Activated naive CD4-positive, alpha-beta T cell treated with anti-CD3 and anti-CD28 coated beads, Interleukin-2, amount 10 ng/mL, durations not matched to agents 7 days and 5 days (primary cell): Measurements from ENCODE around the gene ETF1.
A peak's percentile ranks its signal among the peaks of the same experiment; 100 is the strongest.

ENCODE experiments used
- CTCF ChIA-PET: fragments of 350-600 bp; sonication (Branson Sonifier 250); formaldehyde crosslinking; loops from one replicate; lab custom pipeline; 2021; ENCODE audit warnings: antibody characterized with exemption; lab: Charles Lee
- DNase-seq: peaks from one replicate; pipeline ENCODE4 v3.0.0-alpha.2; 2020
- H3K27ac Mint-ChIP-seq: one replicate; pipeline ENCODE4 v1.8.0; 2021; ENCODE audit warnings: mild to moderate bottlenecking, moderate library complexity, mixed read lengths
- H3K27me3 Mint-ChIP-seq: one replicate; pipeline ENCODE4 v1.8.0; 2021; ENCODE audit warnings: mild to moderate bottlenecking, mixed read lengths
- H3K36me3 Mint-ChIP-seq: one replicate; pipeline ENCODE4 v1.8.0; 2021; ENCODE audit warnings: mixed read lengths
- H3K4me1 Mint-ChIP-seq: one replicate; pipeline ENCODE4 v1.8.0; 2021; ENCODE audit warnings: mixed read lengths
- H3K4me3 Mint-ChIP-seq: one replicate; pipeline ENCODE4 v1.8.0; 2021; ENCODE audit warnings: mild to moderate bottlenecking, moderate library complexity, mixed read lengths
- H3K9me3 Mint-ChIP-seq: one replicate; pipeline ENCODE4 v1.8.0; 2021; ENCODE audit warnings: mixed read lengths

The ETF1 gene

GRCh38 chr5:138552657-138553056 lies 9.6 kb upstream of the ETF1 start:
- Mint-ChIP-seq H3K4me3 (no peak overlapping the region), H3K27ac (no peak overlapping the region), H3K4me1 (peaks cover 13% of the 10 kb centered on the region), H3K9me3 (no peaks in the 10 kb centered on the region), H3K36me3 (peaks cover 36% of the 10 kb centered on the region), H3K27me3 (no peaks in the 10 kb centered on the region)
- no peak for DNase-seq
- CTCF ChIA-PET = interaction anchor here (1.6 kb wide), 1 partner anchor 9 kb away, joined by 5 read pairs; the partner anchor contains the start of gene ETF1

GRCh38 chr5:138549414-138549813 lies 6.4 kb upstream of the ETF1 start:
- Mint-ChIP-seq H3K9me3 (no peaks in the 10 kb centered on the region), H3K27ac (no peak overlapping the region), H3K4me3 (no peak overlapping the region), H3K27me3 (no peaks in the 10 kb centered on the region), H3K36me3 (peaks cover 13% of the 10 kb centered on the region), H3K4me1 (peaks cover 31% of the 10 kb centered on the region)
- no peak for DNase-seq
- CTCF ChIA-PET = interaction anchor here (1.6 kb wide), 1 partner anchor 92 kb away, joined by 3 read pairs; no protein-coding TSS in a partner anchor

- peaks cover 43% of the 10 kb centered on the region for H3K4me1 Mint-ChIP-seq
- no peaks in the 10 kb centered on the region for H3K9me3 Mint-ChIP-seq
- peaks cover 12% of the 10 kb centered on the region for H3K36me3 Mint-ChIP-seq
- CTCF ChIA-PET = interaction anchor here (0.6 to 1.0 kb wide), 3 partner anchors 42 to 81 kb away, joined by 3 read pairs; partner anchors contain the start of gene EGR1
- H3K4me3 Mint-ChIP-seq = no peak overlapping the region
- DNase-seq = no peak
- no peak overlapping the region for H3K27ac Mint-ChIP-seq
- no peaks in the 10 kb centered on the region for H3K27me3 Mint-ChIP-seq
Measured at GRCh38 chr5:138545919-138546562, 3.0 kb upstream of the ETF1 start.

GRCh38 chr5:138544181-138545134 lies 1.4 kb upstream of the ETF1 start:
- peaks cover 57% of the 10 kb centered on the region for H3K4me1 Mint-ChIP-seq
- peak overlapping the region; percentile 99 for H3K4me3 Mint-ChIP-seq
- H3K9me3 Mint-ChIP-seq = no peaks in the 10 kb centered on the region
- no peaks in the 10 kb centered on the region for H3K27me3 Mint-ChIP-seq
- H3K36me3 Mint-ChIP-seq = peaks cover 18% of the 10 kb centered on the region
- DNase-seq = no peak
- CTCF ChIA-PET = interaction anchor here (0.9 to 1.7 kb wide), 3 partner anchors 9 to 79 kb away, joined by 3 to 5 read pairs (median 5); partner anchors contain the start of gene EGR1
- H3K27ac Mint-ChIP-seq = peak overlapping the region; percentile 100

GRCh38 chr5:138543730-138544104 lies 681 bp upstream of the ETF1 start:
- peak; percentile 87 for DNase-seq
- Mint-ChIP-seq H3K27me3 (no peaks in the 10 kb centered on the region), H3K27ac (peak overlapping the region; percentile 100), H3K9me3 (no peaks in the 10 kb centered on the region), H3K4me3 (peak overlapping the region; percentile 99), H3K4me1 (peaks cover 62% of the 10 kb centered on the region), H3K36me3 (peaks cover 25% of the 10 kb centered on the region)
- CTCF ChIA-PET = interaction anchor here (1.1 to 1.7 kb wide), 3 partner anchors 10 to 191 kb away, joined by 3 to 5 read pairs (median 5); partner anchors contain the start of gene EGR1

GRCh38 chr5:138542180-138542955 lies 668 bp downstream of the ETF1 start:
- H3K27me3 Mint-ChIP-seq = no peaks in the 10 kb centered on the region
- peaks cover 26% of the 10 kb centered on the region for H3K36me3 Mint-ChIP-seq
- DNase-seq = peak; percentile 34
- CTCF ChIA-PET = interaction anchor here (1.1 to 1.7 kb wide), 2 partner anchors 11 to 189 kb away, joined by 3 to 5 read pairs; no protein-coding TSS in a partner anchor
- peaks cover 57% of the 10 kb centered on the region for H3K4me1 Mint-ChIP-seq
- no peaks in the 10 kb centered on the region for H3K9me3 Mint-ChIP-seq
- peak overlapping the region; percentile 100 for H3K27ac Mint-ChIP-seq
- H3K4me3 Mint-ChIP-seq = peak overlapping the region; percentile 99

GRCh38 chr5:138541511-138542179 lies 1.4 kb downstream of the ETF1 start:
- H3K9me3 Mint-ChIP-seq = no peaks in the 10 kb centered on the region
- H3K27ac Mint-ChIP-seq = peak overlapping the region; percentile 100
- DNase-seq = no peak

GRCh38 chr5:138539791-138540190 lies 3.2 kb downstream of the ETF1 start:
- Mint-ChIP-seq H3K9me3 (no peaks in the 10 kb centered on the region), H3K4me3 (no peak overlapping the region), H3K27ac (no peak overlapping the region), H3K4me1 (peaks cover 56% of the 10 kb centered on the region), H3K36me3 (peaks cover 27% of the 10 kb centered on the region), H3K27me3 (no peaks in the 10 kb centered on the region)
- DNase-seq = no peak
- CTCF ChIA-PET = interaction anchor here (1.0 kb wide), 1 partner anchor 9 kb away, joined by 3 read pairs; no protein-coding TSS in a partner anchor

More at GRCh38 chr5:138541511-138542179, 1.4 kb downstream of the ETF1 start:
- CTCF ChIA-PET = no interaction called here
- Mint-ChIP-seq H3K27me3 (no peaks in the 10 kb centered on the region), H3K4me1 (peaks cover 63% of the 10 kb centered on the region), H3K4me3 (peak overlapping the region; percentile 99), H3K36me3 (peaks cover 26% of the 10 kb centered on the region)

GRCh38 chr5:138538943-138539627 lies 4.0 kb downstream of the ETF1 start:
- Mint-ChIP-seq H3K27ac (no peak overlapping the region), H3K4me3 (no peak overlapping the region), H3K9me3 (no peaks in the 10 kb centered on the region), H3K27me3 (no peaks in the 10 kb centered on the region), H3K4me1 (peaks cover 53% of the 10 kb centered on the region), H3K36me3 (peaks cover 28% of the 10 kb centered on the region)
- no peak for DNase-seq
- CTCF ChIA-PET = interaction anchor here (1.0 kb wide), 1 partner anchor 9 kb away, joined by 3 read pairs; no protein-coding TSS in a partner anchor

- no peak overlapping the region for H3K27ac Mint-ChIP-seq
Measured at GRCh38 chr5:138536665-138537315, 6.2 kb downstream of the ETF1 start.

GRCh38 chr5:138536215-138536614 lies 6.8 kb downstream of the ETF1 start:
- no peak for DNase-seq
- Mint-ChIP-seq H3K4me3 (no peak overlapping the region), H3K27me3 (no peaks in the 10 kb centered on the region), H3K27ac (no peak overlapping the region), H3K4me1 (peaks cover 47% of the 10 kb centered on the region), H3K36me3 (peaks cover 34% of the 10 kb centered on the region), H3K9me3 (no peaks in the 10 kb centered on the region)
- CTCF ChIA-PET = interaction anchor here (0.9 to 2.0 kb wide), 4 partner anchors 12 to 87 kb away, joined by 3 to 10 read pairs (median 6); no protein-coding TSS in a partner anchor

More at GRCh38 chr5:138536665-138537315, 6.2 kb downstream of the ETF1 start:
- Mint-ChIP-seq H3K4me1 (peaks cover 53% of the 10 kb centered on the region), H3K4me3 (no peak overlapping the region), H3K36me3 (peaks cover 35% of the 10 kb centered on the region), H3K9me3 (no peaks in the 10 kb centered on the region), H3K27me3 (no peaks in the 10 kb centered on the region)
- CTCF ChIA-PET = interaction anchor here (1.1 to 2.0 kb wide), 3 partner anchors 11 to 88 kb away, joined by 4 to 10 read pairs (median 8); no protein-coding TSS in a partner anchor
- no peak for DNase-seq
